PC-3 (cell line): ENCODE data around the gene SGPL1.

Experiments
- CTCF ChIP-seq: fragments of 300-600 bp; sonication (generic); conservative IDR thresholded peaks from 2 replicates; pipeline ENCODE4 v1.5.1; 2017; ENCODE audit warnings: antibody characterized with exemption, low read depth, mild to moderate bottlenecking, low read length
- EZH2 ChIP-seq: fragments of 300-600 bp; sonication (generic); IDR thresholded peaks from one replicate; pipeline ENCODE4 v1.6.1; 2017; ENCODE audit warnings: antibody characterized with exemption, mild to moderate bottlenecking, low read length; ENCODE audit not compliant: unreplicated experiment
- EZH2phosphoT487 ChIP-seq: fragments of 300-600 bp; sonication (generic); IDR thresholded peaks from 2 replicates; pipeline ENCODE4 v1.6.1; 2018; ENCODE audit warnings: mild to moderate bottlenecking, antibody characterized with exemption, low read length, borderline replicate concordance

- TF ChIP-seq EZH2phosphoT487 (no peak), CTCF (no peak), EZH2 (no peak)
Measured at GRCh38 chr10:70791386-70792039, 24.2 kb upstream of the SGPL1 start.
